H9 (cell line): ENCODE results near the gene KRT1. TPM values are rescaled to one million over a fixed set of nuclear protein-coding genes. Genes with fewer than 3 reads are reported as not detected.

Source experiments
- DNase-seq: peaks from one replicate; pipeline ENCODE4 v3.0.0-alpha.2; 2017
- H2AFZ ChIP-seq: one replicate; pipeline ENCODE4 v1.6.1; 2013; ENCODE audit warnings: mild to moderate bottlenecking, low read length, control low read depth, moderate library complexity
- H2AK5ac ChIP-seq: 2 replicates; pipeline ENCODE4 v1.6.1; 2013; ENCODE audit warnings: low read length, control low read depth, mixed read lengths; ENCODE audit not compliant: insufficient read length
- H2BK120ac ChIP-seq: one replicate; pipeline ENCODE4 v1.6.1; 2013; ENCODE audit warnings: low read depth, mild to moderate bottlenecking, low read length, control low read depth, inconsistent platforms; ENCODE audit not compliant: poor library complexity, severe bottlenecking
- H2BK12ac ChIP-seq: 2 replicates; pipeline ENCODE4 v1.6.1; 2013; ENCODE audit warnings: low read length, control low read depth, mixed read lengths, low read depth; ENCODE audit not compliant: insufficient read length
- H2BK15ac ChIP-seq: 2 replicates; pipeline ENCODE4 v1.6.1; 2013; ENCODE audit warnings: low read depth, low read length, control low read depth
- H2BK20ac ChIP-seq: one replicate; pipeline ENCODE4 v1.6.1; 2013; ENCODE audit warnings: low read depth, mild to moderate bottlenecking, low read length, control low read depth, inconsistent platforms; ENCODE audit not compliant: poor library complexity, severe bottlenecking
- H2BK5ac ChIP-seq: 2 replicates; pipeline ENCODE4 v1.6.1; 2013; ENCODE audit warnings: low read length, control low read depth, mixed read lengths; ENCODE audit not compliant: insufficient read length
- H3K14ac ChIP-seq: 2 replicates; pipeline ENCODE4 v1.6.1; 2013; ENCODE audit warnings: low read length, control low read depth; ENCODE audit not compliant: insufficient read depth
- H3K18ac ChIP-seq: 2 replicates; pipeline ENCODE4 v1.6.1; 2013; ENCODE audit warnings: low read depth, mild to moderate bottlenecking, mixed read lengths, low read length, control low read depth; ENCODE audit not compliant: insufficient read length
- H3K23ac ChIP-seq: 2 replicates; pipeline ENCODE4 v1.6.1; 2013; ENCODE audit warnings: low read length, control low read depth, mixed read lengths, low read depth; ENCODE audit not compliant: insufficient read length
- H3K23me2 ChIP-seq: 2 replicates; pipeline ENCODE4 v1.6.1; 2013; ENCODE audit warnings: low read depth, mild to moderate bottlenecking, mixed read lengths, low read length, control low read depth; ENCODE audit not compliant: insufficient read length, poor library complexity, severe bottlenecking
- H3K27ac ChIP-seq: 2 replicates; pipeline ENCODE4 v1.5.1; 2013; ENCODE audit warnings: low read length, control low read depth, mixed read lengths, low read depth; ENCODE audit not compliant: insufficient read length
- H3K27me3 ChIP-seq: 2 replicates; pipeline ENCODE4 v1.6.1; 2013; ENCODE audit warnings: low read length, control low read depth, inconsistent platforms; ENCODE audit not compliant: insufficient read depth
- H3K4ac ChIP-seq: 2 replicates; pipeline ENCODE4 v1.6.1; 2013; ENCODE audit warnings: low read depth, mild to moderate bottlenecking, control low read depth, inconsistent platforms, low read length, moderate library complexity
- H3K4me1 ChIP-seq: 2 replicates; pipeline ENCODE4 v1.6.1; 2013; ENCODE audit warnings: low read length, control low read depth, inconsistent platforms; ENCODE audit not compliant: insufficient read depth
- H3K4me2 ChIP-seq: 2 replicates; pipeline ENCODE4 v1.6.1; 2013; ENCODE audit warnings: low read length, control low read depth, mixed read lengths; ENCODE audit not compliant: insufficient read length, insufficient read depth
- H3K56ac ChIP-seq: 2 replicates; pipeline ENCODE4 v1.6.1; 2013; ENCODE audit warnings: low read depth, mild to moderate bottlenecking, mixed read lengths, low read length, control low read depth; ENCODE audit not compliant: insufficient read length
- H3K79me1 ChIP-seq: 2 replicates; pipeline ENCODE4 v1.6.1; 2013; ENCODE audit warnings: low read depth, mild to moderate bottlenecking, moderate library complexity, low read length, control low read depth, inconsistent platforms; ENCODE audit not compliant: insufficient read depth, poor library complexity, severe bottlenecking
- H3K79me2 ChIP-seq: 2 replicates; pipeline ENCODE4 v1.6.1; 2013; ENCODE audit warnings: low read length, control low read depth, inconsistent platforms; ENCODE audit not compliant: insufficient read depth
- H3K9ac ChIP-seq: 2 replicates; pipeline ENCODE4 v1.6.1; 2013; ENCODE audit warnings: low read length, control low read depth, mixed read lengths; ENCODE audit not compliant: insufficient read length; ENCODE audit errors: extremely low read depth
- H3K9me3 ChIP-seq: one replicate; pipeline ENCODE4 v1.6.1; 2013; ENCODE audit warnings: low read depth, low read length, inconsistent platforms; ENCODE audit not compliant: control insufficient read depth
- H3T11ph ChIP-seq: one replicate; pipeline ENCODE4 v1.6.1; 2013; ENCODE audit warnings: mild to moderate bottlenecking, low read length, control low read depth, inconsistent platforms
- H4K20me1 ChIP-seq: one replicate; pipeline ENCODE4 v1.6.1; 2013; ENCODE audit not compliant: control insufficient read depth, insufficient read length, insufficient read depth
- H4K5ac ChIP-seq: 2 replicates; pipeline ENCODE4 v1.6.1; 2013; ENCODE audit warnings: low read depth, mild to moderate bottlenecking, mixed read lengths, low read length, control low read depth; ENCODE audit not compliant: insufficient read length
- H4K8ac ChIP-seq: replicated peaks from 2 replicates; pipeline ENCODE4 v1.6.1; 2013; ENCODE audit warnings: low read length, control low read depth, mixed read lengths, low read depth; ENCODE audit not compliant: insufficient read length
- H4K91ac ChIP-seq: 2 replicates; pipeline ENCODE4 v1.6.1; 2013; ENCODE audit warnings: low read depth, mild to moderate bottlenecking, moderate library complexity, mixed read lengths, low read length, control low read depth; ENCODE audit not compliant: insufficient read length
- H3K27ac Mint-ChIP-seq, 3 experiments: 2 replicates in 2 of 3; 3 replicates in 1 of 3; pipeline ENCODE4 v1.8.0; 2020 to 2021; ENCODE audit warnings: mixed read lengths in 3 of 3, mild to moderate bottlenecking in 1 of 3, moderate library complexity in 1 of 3
- H3K27me3 Mint-ChIP-seq: 2 replicates; pipeline ENCODE4 v1.8.0; 2021; ENCODE audit warnings: low read depth, mild to moderate bottlenecking, moderate library complexity, mixed read lengths
- H3K36me3 Mint-ChIP-seq, 3 experiments: 2 replicates in 2 of 3; 3 replicates in 1 of 3; pipeline ENCODE4 v1.8.0; 2020 to 2021; ENCODE audit warnings: low read depth in 3 of 3, mixed read lengths in 3 of 3; ENCODE audit not compliant: insufficient read depth in 1 of 3
- H3K4me1 Mint-ChIP-seq, 2 experiments: 2 replicates each; pipeline ENCODE4 v1.8.0; 2020; ENCODE audit warnings: mixed read lengths in 2 of 2
- H3K4me3 Mint-ChIP-seq, 2 experiments: 2 replicates in 1 of 2; 3 replicates in 1 of 2; pipeline ENCODE4 v1.8.0; 2020 to 2021; ENCODE audit warnings: mild to moderate bottlenecking in 2 of 2, mixed read lengths in 2 of 2, moderate library complexity in 1 of 2
- H3K9me3 Mint-ChIP-seq, 2 experiments: 2 replicates in 1 of 2; 3 replicates in 1 of 2; pipeline ENCODE4 v1.8.0; 2020; ENCODE audit warnings: mild to moderate bottlenecking in 2 of 2, mixed read lengths in 2 of 2, moderate library complexity in 1 of 2
- WGBS: extraction: QIAGEN DNeasy Blood & Tissue Kit; methylation state at CpG from one replicate; pipeline ENCODE4 v1.1.7; 2013; ENCODE audit warnings: missing lambda C conversion rate, low lambda C conversion rate, mixed read lengths; ENCODE audit not compliant: insufficient read length; ENCODE audit errors: extremely low coverage; 5-methylcytosine and 5-hydroxymethylcytosine counted together
- total RNA-seq: library from RNA; stranded (reverse); gene quantifications from 2 replicates; pipeline ENCODE4 v1.2.1, GENCODE V29; 2021
- TF ChIP-seq, protein P1 (sequence below): fragments of 200-600 bp; sonication (generic); conservative IDR thresholded peaks from 3 replicates; pipeline ENCODE4 v1.8.0; 2021; ENCODE audit warnings: antibody characterized with exemption, mild to moderate bottlenecking

KRT1 gene
- total RNA-seq, 1 experiment from 2014 or later, result not detected

DNA sequence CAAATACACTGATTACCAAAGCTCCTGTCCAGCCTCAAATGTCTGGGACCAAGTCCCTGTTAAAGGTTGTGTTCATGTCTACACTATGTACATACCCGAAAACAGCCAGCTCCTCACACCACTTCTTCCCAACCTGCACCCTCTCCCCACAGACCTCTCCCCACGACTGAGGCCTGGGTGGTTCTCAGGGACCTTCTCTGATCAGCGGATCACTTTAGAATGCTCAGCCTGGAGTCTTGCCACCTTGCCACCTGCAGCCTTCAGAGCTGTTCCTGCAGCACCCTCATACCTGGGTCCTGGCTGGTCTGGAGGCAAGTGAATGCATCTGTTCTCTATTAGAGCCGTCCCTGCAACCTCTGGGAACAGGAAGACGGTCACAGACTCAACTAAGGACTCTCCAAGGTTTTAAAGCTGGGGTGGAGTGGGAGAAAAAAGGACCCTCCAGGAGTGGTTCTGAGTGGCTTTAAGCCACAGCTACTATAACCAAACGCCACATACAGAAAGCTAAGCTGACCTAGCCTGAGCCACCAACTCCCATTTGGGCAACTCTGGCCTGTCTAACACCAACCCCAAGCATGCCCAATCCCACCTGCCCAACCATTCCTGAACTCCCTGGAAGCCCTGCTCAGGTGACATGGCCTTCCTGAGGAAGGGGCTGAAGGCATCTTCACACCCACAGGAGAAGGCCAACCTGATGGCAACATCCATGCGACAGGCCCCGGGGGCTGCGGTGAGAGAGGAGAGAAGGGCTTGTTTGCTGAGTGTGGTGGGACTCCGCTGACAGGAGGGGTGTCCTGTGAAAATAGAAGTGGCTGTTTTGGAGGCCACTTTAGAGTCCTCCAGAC lies 36.8 kb downstream of the KRT1 start:
- Histone ChIP-seq H4K91ac (no peak overlapping the region), H3K4me2 (no peak overlapping the region), H4K5ac (no peak overlapping the region), H2BK15ac (no peak overlapping the region), H3K27ac (no peak overlapping the region), H3K23ac (no peak overlapping the region), H3K14ac (no peak overlapping the region; the same call in 1 of the 2 replicates), H3K27me3 (no peaks in the 10 kb centered on the region), H3K18ac (no peak overlapping the region), H4K20me1 (no peaks in the 10 kb centered on the region), H3K4me1 (no peaks in the 10 kb centered on the region), H3K23me2 (no peaks in the 10 kb centered on the region), H2AFZ (no peak overlapping the region), H3K56ac (no peak overlapping the region), H3K79me1 (no peaks in the 10 kb centered on the region), H2BK12ac (no peak overlapping the region), H3T11ph (no peak overlapping the region), H2BK120ac (no peak overlapping the region), H4K8ac (no peak overlapping the region), H2AK5ac (no peak overlapping the region), H2BK5ac (no peak overlapping the region), H2BK20ac (no peak overlapping the region), H3K9ac (no peak overlapping the region), H3K9me3 (no peaks in the 10 kb centered on the region), H3K4ac (no peak overlapping the region), H3K79me2 (no peaks in the 10 kb centered on the region)
- Mint-ChIP-seq H3K27me3 (peaks cover 26% of the 10 kb centered on the region), H3K9me3 (no peaks in the 10 kb centered on the region), H3K4me1 (peaks cover 0 to 2% of the 10 kb centered on the region in 2 experiments; a peak in 1 of 4 replicates), H3K36me3 (no peaks in the 10 kb centered on the region), H3K4me3 (no peak overlapping the region), H3K27ac (no peak overlapping the region)
- TF ChIP-seq, protein P1, sequence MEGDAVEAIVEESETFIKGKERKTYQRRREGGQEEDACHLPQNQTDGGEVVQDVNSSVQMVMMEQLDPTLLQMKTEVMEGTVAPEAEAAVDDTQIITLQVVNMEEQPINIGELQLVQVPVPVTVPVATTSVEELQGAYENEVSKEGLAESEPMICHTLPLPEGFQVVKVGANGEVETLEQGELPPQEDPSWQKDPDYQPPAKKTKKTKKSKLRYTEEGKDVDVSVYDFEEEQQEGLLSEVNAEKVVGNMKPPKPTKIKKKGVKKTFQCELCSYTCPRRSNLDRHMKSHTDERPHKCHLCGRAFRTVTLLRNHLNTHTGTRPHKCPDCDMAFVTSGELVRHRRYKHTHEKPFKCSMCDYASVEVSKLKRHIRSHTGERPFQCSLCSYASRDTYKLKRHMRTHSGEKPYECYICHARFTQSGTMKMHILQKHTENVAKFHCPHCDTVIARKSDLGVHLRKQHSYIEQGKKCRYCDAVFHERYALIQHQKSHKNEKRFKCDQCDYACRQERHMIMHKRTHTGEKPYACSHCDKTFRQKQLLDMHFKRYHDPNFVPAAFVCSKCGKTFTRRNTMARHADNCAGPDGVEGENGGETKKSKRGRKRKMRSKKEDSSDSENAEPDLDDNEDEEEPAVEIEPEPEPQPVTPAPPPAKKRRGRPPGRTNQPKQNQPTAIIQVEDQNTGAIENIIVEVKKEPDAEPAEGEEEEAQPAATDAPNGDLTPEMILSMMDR, result no peak
- no CpG with 5 or more reads among the region's 10 CpGs for WGBS
- DNase-seq, result peak; percentile 9
